MCF 10A (cell line): ENCODE results near the gene ZNF467. TPM values are rescaled to one million over a fixed set of nuclear protein-coding genes. Genes with fewer than 3 reads are reported as not detected.

Experiments
- BruUV-seq: library from RNA; stranded (reverse); fragments of 400-500 nt; replicated peaks from 2 replicates; lab custom pipeline; 2021; lab: Mats Ljungman, UMichigan
- CTCF ChIA-PET: fragments of 300-600 bp; sonication (Branson Sonifier 250); formaldehyde crosslinking; extraction: SDS; loops from one replicate; lab custom pipeline; 2021; ENCODE audit warnings: antibody characterized with exemption, inconsistent platforms; lab: Yijun Ruan, JAX
- POLR2A ChIA-PET: fragments of 300-600, 350-650 bp; sonication (Branson Sonifier 250); formaldehyde crosslinking; extraction: SDS; loops from one replicate; lab custom pipeline; 2020; ENCODE audit warnings: antibody characterized with exemption, inconsistent platforms; lab: Yijun Ruan, JAX
- DNase-seq: peaks from one replicate; pipeline ENCODE4 v3.0.0-alpha.2; 2018; ENCODE audit not compliant: unreplicated experiment
- H3K27ac Mint-ChIP-seq: one replicate; pipeline ENCODE4 v1.8.0; 2022; ENCODE audit warnings: mild to moderate bottlenecking, low read depth, mixed read lengths; ENCODE audit not compliant: unreplicated experiment
- H3K27me3 Mint-ChIP-seq: one replicate; pipeline ENCODE4 v1.8.0; 2022; ENCODE audit warnings: mixed read lengths; ENCODE audit not compliant: insufficient read depth, unreplicated experiment
- H3K36me3 Mint-ChIP-seq: one replicate; pipeline ENCODE4 v1.8.0; 2022; ENCODE audit warnings: mild to moderate bottlenecking, moderate library complexity, mixed read lengths; ENCODE audit not compliant: insufficient read depth, unreplicated experiment
- H3K4me1 Mint-ChIP-seq: one replicate; pipeline ENCODE4 v1.8.0; 2022; ENCODE audit warnings: mixed read lengths; ENCODE audit not compliant: insufficient read depth, unreplicated experiment
- H3K4me3 Mint-ChIP-seq: one replicate; pipeline ENCODE4 v1.8.0; 2022; ENCODE audit warnings: mild to moderate bottlenecking, moderate library complexity, mixed read lengths; ENCODE audit not compliant: unreplicated experiment
- H3K9me3 Mint-ChIP-seq: one replicate; pipeline ENCODE4 v1.8.0; 2022; ENCODE audit warnings: mixed read lengths; ENCODE audit not compliant: unreplicated experiment
- intact Hi-C: fragments of 100-400 bp; cut with micrococcal nuclease; formaldehyde crosslinking; loops from 2 replicates; pipeline ENCODE4 v1.14.1; 2022
- total RNA-seq: library from RNA; stranded (reverse); gene quantifications from 2 replicates; pipeline ENCODE4 v1.2.3, GENCODE V29; 2022
- TF ChIP-seq, protein P1 (sequence below): fragments of 200-600 bp; IDR thresholded peaks from one replicate; pipeline ENCODE4 v1.8.0; 2022; ENCODE audit warnings: antibody characterized with exemption, mild to moderate bottlenecking; ENCODE audit not compliant: unreplicated experiment

The ZNF467 gene
- total RNA-seq, 1 experiment from 2014 or later, result 3.7 TPM

DNA sequence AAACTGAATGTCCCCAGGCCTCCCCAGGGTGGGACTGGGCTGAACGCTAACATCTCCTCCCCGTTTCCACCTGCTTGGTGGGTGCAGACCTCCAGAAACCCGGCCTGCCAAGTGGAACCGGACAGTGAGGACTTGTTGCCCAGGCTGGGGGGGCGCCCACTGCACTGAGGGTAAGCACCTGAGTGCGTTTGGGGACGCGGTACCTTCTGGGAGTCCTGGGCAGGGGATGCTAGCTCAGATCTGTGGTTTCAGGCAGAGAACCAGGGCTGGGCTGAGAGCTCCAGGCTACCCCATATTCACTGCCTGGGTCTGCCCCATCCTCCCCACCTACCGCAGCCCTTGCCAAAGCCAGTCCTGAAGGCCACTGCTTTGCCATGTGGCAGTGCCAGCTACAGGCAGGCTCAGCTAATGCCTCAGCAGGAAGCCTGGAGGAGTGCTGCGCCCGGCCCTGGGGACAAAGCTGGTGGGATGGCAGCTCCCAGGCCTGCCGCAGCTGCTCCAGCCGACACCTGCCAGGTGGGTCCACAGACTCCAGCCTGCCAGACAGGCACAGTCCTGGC lies 3.5 kb upstream of the ZNF467 start:
- intact Hi-C loops, result no loop called here
- no peak for DNase-seq
- H3K4me1 Mint-ChIP-seq, result no peaks in the 10 kb centered on the region
- ChIA-PET CTCF (interaction anchor here (0.8 kb wide), 1 partner anchor 30 kb away, joined by 3 read pairs; no protein-coding TSS in a partner anchor), POLR2A (no interaction called here)
- TF ChIP-seq, protein P1, sequence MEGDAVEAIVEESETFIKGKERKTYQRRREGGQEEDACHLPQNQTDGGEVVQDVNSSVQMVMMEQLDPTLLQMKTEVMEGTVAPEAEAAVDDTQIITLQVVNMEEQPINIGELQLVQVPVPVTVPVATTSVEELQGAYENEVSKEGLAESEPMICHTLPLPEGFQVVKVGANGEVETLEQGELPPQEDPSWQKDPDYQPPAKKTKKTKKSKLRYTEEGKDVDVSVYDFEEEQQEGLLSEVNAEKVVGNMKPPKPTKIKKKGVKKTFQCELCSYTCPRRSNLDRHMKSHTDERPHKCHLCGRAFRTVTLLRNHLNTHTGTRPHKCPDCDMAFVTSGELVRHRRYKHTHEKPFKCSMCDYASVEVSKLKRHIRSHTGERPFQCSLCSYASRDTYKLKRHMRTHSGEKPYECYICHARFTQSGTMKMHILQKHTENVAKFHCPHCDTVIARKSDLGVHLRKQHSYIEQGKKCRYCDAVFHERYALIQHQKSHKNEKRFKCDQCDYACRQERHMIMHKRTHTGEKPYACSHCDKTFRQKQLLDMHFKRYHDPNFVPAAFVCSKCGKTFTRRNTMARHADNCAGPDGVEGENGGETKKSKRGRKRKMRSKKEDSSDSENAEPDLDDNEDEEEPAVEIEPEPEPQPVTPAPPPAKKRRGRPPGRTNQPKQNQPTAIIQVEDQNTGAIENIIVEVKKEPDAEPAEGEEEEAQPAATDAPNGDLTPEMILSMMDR, result no peak
- no peaks in the 10 kb centered on the region for H3K27me3 Mint-ChIP-seq
- H3K36me3 Mint-ChIP-seq, result no peaks in the 10 kb centered on the region
- BruUV-seq, result no TSS peak
- H3K9me3 Mint-ChIP-seq, result no peaks in the 10 kb centered on the region
- no peak overlapping the region for H3K27ac Mint-ChIP-seq
- no peak overlapping the region for H3K4me3 Mint-ChIP-seq

DNA sequence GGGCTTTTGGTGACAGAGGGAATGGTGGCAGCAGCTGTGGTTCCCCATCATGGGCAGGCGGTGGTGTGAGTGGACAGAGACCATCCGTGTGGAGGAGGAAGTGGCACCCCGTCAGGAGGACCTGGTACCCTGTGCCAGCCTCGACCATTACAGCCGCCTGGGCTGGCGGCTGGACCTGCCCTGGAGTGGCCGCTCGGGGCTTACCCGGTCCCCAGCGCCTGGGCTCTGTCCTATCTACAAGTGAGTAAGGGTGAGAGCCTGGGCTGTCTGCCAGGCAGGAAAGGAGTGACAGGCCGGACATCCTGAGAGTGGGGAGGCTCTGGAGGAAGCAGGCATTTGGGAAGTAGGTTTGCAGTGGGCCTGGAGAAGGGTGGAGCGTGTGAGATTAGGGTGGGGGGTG lies 2.9 kb upstream of the ZNF467 start:
- Mint-ChIP-seq H3K27me3 (no peaks in the 10 kb centered on the region), H3K36me3 (no peaks in the 10 kb centered on the region), H3K4me1 (no peaks in the 10 kb centered on the region), H3K4me3 (no peak overlapping the region), H3K27ac (no peak overlapping the region), H3K9me3 (no peaks in the 10 kb centered on the region)
- TF ChIP-seq, protein P1, result no peak
- ChIA-PET CTCF (interaction anchor here (0.8 kb wide), 1 partner anchor 31 kb away, joined by 3 read pairs; no protein-coding TSS in a partner anchor), POLR2A (no interaction called here)
- intact Hi-C loops, result no loop called here
- no TSS peak for BruUV-seq
- peak; percentile 52 for DNase-seq

- no peaks in the 10 kb centered on the region for H3K9me3 Mint-ChIP-seq
- H3K4me1 Mint-ChIP-seq, result no peaks in the 10 kb centered on the region
- TF ChIP-seq, protein P1, result no peak
- no peak overlapping the region for H3K4me3 Mint-ChIP-seq
- BruUV-seq, result no TSS peak
- H3K27me3 Mint-ChIP-seq, result no peaks in the 10 kb centered on the region
- DNase-seq, result no peak
- ChIA-PET CTCF (interaction anchor here (0.6 to 1.2 kb wide), 2 partner anchors 23 to 651 kb away, joined by 3 to 4 read pairs; no protein-coding TSS in a partner anchor), POLR2A (no interaction called here)
- intact Hi-C loops, result no loop called here
- no peaks in the 10 kb centered on the region for H3K36me3 Mint-ChIP-seq
- H3K27ac Mint-ChIP-seq, result no peak overlapping the region
These were observed 1.8 kb upstream of the ZNF467 start for GRCh38 chr7:149775176-149775556.

DNA sequence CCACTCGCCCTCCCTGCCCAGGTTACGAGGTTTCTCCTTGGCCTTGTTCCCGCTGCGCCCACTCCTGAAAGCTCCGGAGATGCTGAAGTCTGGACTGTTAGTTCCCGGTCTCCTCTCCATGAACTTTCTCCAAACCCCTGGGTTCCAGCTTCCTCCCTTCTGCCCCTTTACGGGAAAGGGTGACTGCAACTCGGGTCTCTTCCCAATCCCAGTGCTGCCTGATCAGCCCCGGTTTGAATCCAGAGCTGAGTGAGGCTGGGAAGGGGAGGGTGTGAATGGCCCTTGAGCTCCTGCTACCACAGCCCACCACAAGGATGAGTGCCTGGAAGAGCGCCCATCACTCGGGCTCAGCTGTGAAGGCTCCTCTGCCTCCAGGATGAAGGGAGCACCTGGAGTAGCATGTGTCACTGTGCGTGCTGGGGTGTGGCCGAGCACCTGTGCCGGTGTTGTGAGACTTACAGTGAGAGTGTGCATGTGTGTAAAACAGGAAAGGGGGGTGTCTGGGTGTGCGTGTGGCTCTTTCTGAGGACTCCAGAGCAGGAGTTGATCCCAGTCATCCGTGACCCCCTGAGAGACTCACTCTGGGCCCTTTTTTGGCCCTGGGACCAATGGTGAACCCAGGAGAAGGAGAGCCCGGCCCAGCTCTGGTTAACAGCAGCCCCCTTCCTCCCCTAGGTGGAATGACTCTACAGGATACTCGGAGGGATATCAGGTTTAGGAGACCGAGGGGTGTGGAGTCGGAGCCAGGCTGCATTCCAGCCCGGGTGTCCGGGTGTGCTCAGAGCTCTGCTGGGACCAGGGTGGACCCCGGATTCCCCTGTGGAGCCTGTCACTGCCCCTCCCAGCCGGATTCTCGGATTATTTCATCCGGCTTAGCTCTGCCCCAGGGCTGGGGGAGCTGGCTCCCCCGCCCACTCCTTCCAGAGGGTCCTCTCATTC lies 1.1 kb upstream of the ZNF467 start:
- BruUV-seq, result no TSS peak
- TF ChIP-seq, protein P1, result no peak
- Mint-ChIP-seq H3K4me1 (no peaks in the 10 kb centered on the region), H3K9me3 (no peaks in the 10 kb centered on the region), H3K36me3 (no peaks in the 10 kb centered on the region), H3K4me3 (peak overlapping the region; percentile 82), H3K27me3 (no peaks in the 10 kb centered on the region), H3K27ac (no peak overlapping the region)
- POLR2A ChIA-PET, result interaction anchor here (0.6 kb wide), 1 partner anchor 99 kb away, joined by 3 read pairs; the partner anchor contains the start of gene ATP6V0E2
- no peak for DNase-seq
- intact Hi-C loops, result no loop called here
- CTCF ChIA-PET, result interaction anchor here (0.6 to 1.2 kb wide), 4 partner anchors 20 to 651 kb away, joined by 3 to 4 read pairs (median 3); no protein-coding TSS in a partner anchor
